K562 (cell line): Measurements from ENCODE around the gene BAZ2A. TPM values are rescaled to one million over a fixed set of nuclear protein-coding genes. Genes with fewer than 3 reads are reported as not detected.

Experiments used
- ATAC-seq: fragments of 200-7000 bp; cut with Tn5 transposase; 3 replicates; pipeline ENCODE4 v1.9.1; 2020; ENCODE audit warnings: moderate library complexity
- BruUV-seq: library from RNA; stranded (reverse); fragments of 400-500 nt; replicated peaks from 2 replicates; lab custom pipeline; 2021; lab: Mats Ljungman, UMichigan
- CTCF ChIA-PET: fragments of 300-600 bp; formaldehyde crosslinking; extraction: SDS; loops from one replicate; lab custom pipeline; 2021; ENCODE audit warnings: low intra/inter-chr PET ratio; lab: Yijun Ruan, JAX
- POLR2A ChIA-PET: fragments of 300-600, 350-650 bp; sonication (Branson Sonifier 250); formaldehyde crosslinking; extraction: SDS; loops from one replicate; lab custom pipeline; 2021; ENCODE audit warnings: antibody characterized with exemption, inconsistent platforms; lab: Yijun Ruan, JAX
- DNase-seq, 4 experiments: peaks; one replicate each; pipeline versions ENCODE4 v3.0.0 to v3.0.0-alpha.2; 2011 to 2018; ENCODE audit warnings: low spot score in 3 of 4, mixed read lengths in 3 of 4; ENCODE audit errors: extremely low read depth in 1 of 4
- FAIRE-seq: peaks from 2 replicates; lab custom pipeline; 2011; peaks lifted over from hg19 to GRCh38; lab: Jason Lieb, UNC
- H2AFZ ChIP-seq: 2 replicates; pipeline ENCODE4 v1.6.0; 2011; ENCODE audit warnings: low read depth, low read length, control low read depth, inconsistent platforms
- H3K27ac ChIP-seq: fragments of 200-600 bp; 3 replicates; pipeline ENCODE4 v1.8.0; 2011; ENCODE audit warnings: low read depth, mild to moderate bottlenecking, control low read depth, inconsistent platforms, low read length, moderate library complexity, mixed read lengths; ENCODE audit errors: extremely low read depth
- H3K27me3 ChIP-seq, 2 experiments: fragments of 300-600 bp in 1 of 2; 2 replicates in 1 of 2; 3 replicates in 1 of 2; pipeline versions ENCODE4 v1.6.0 to v1.8.0; 2011; ENCODE audit warnings: inconsistent platforms in 2 of 2, low read length in 2 of 2, mild to moderate bottlenecking in 1 of 2, mixed read lengths in 1 of 2, moderate library complexity in 1 of 2; ENCODE audit not compliant: control insufficient read depth in 2 of 2, insufficient read depth in 2 of 2
- H3K36me3 ChIP-seq: fragments of 300-600 bp; 3 replicates; pipeline ENCODE4 v1.8.0; 2011; ENCODE audit warnings: mild to moderate bottlenecking, low read length, inconsistent platforms; ENCODE audit not compliant: control insufficient read depth, insufficient read depth
- H3K4me1 ChIP-seq, 2 experiments: fragments of 200-600 bp in 1 of 2; replicated peaks in 1 of 2; 2 replicates in 1 of 2; 3 replicates in 1 of 2; pipeline versions ENCODE4 v1.5.1 to v1.8.0; 2011; ENCODE audit warnings: inconsistent platforms in 2 of 2, low read length in 2 of 2, mild to moderate bottlenecking in 1 of 2, mixed read lengths in 1 of 2, moderate library complexity in 1 of 2; ENCODE audit not compliant: control insufficient read depth in 2 of 2, insufficient read depth in 2 of 2
- H3K4me2 ChIP-seq: 2 replicates; pipeline ENCODE4 v1.6.1; 2011; ENCODE audit warnings: low read length, control low read depth, inconsistent platforms, mixed read lengths; ENCODE audit not compliant: insufficient read depth
- H3K4me3 ChIP-seq: fragments of 200-600 bp; sonication (generic), shearing (Covaris generic); 2 replicates; pipeline ENCODE4 v1.5.1; 2016; ENCODE audit warnings: control low read depth, inconsistent platforms
- H3K79me2 ChIP-seq: fragments of 200-600 bp; 3 replicates; pipeline ENCODE4 v1.8.0; 2011; ENCODE audit warnings: low read length, inconsistent platforms; ENCODE audit not compliant: control insufficient read depth, insufficient read depth
- H3K9ac ChIP-seq, 2 experiments: 2 replicates each; pipeline versions ENCODE4 v1.6.0 to v1.6.1; 2011; ENCODE audit warnings: low read depth in 2 of 2, low read length in 2 of 2, control low read depth in 1 of 2, inconsistent platforms in 1 of 2, mild to moderate bottlenecking in 1 of 2, mixed read lengths in 1 of 2; ENCODE audit not compliant: insufficient read depth in 1 of 2
- H3K9me1 ChIP-seq: one replicate; pipeline ENCODE4 v1.6.0; 2011; ENCODE audit warnings: inconsistent platforms, mild to moderate bottlenecking, low read length, moderate library complexity; ENCODE audit not compliant: control insufficient read depth, insufficient read depth
- H3K9me3 ChIP-seq: replicated peaks from 2 replicates; pipeline ENCODE4 v1.5.1; 2011; ENCODE audit warnings: low read depth, low read length, inconsistent platforms; ENCODE audit not compliant: control insufficient read depth, insufficient read depth
- H4K20me1 ChIP-seq: replicated peaks from 2 replicates; pipeline ENCODE4 v1.6.1; 2011; ENCODE audit warnings: low read length, inconsistent platforms, mixed read lengths; ENCODE audit not compliant: control insufficient read depth, insufficient read depth
- HDGF ChIP-seq: fragments of 450-650 bp; IDR thresholded peaks from 2 replicates; pipeline ENCODE4 v1.6.1; 2016
- HMGN3 ChIP-seq: IDR thresholded peaks from 2 replicates; pipeline ENCODE4 v1.6.1; 2011; ENCODE audit warnings: borderline replicate concordance, low read depth, mild to moderate bottlenecking, mixed read lengths, low read length; ENCODE audit not compliant: insufficient read length; ENCODE audit errors: extremely low read depth
- KAT7 ChIP-seq: sonication (generic); formaldehyde crosslinking; IDR thresholded peaks from 2 replicates; pipeline ENCODE4 v1.8.0; 2022; ENCODE audit warnings: missing genetic modification reagents, mild to moderate bottlenecking, borderline replicate concordance
- MAX ChIP-seq: sonication (generic); formaldehyde crosslinking; IDR thresholded peaks from 2 replicates; pipeline ENCODE4 v1.9.0; 2022; ENCODE audit warnings: mild to moderate bottlenecking, missing genetic modification reagents
- PRDM10 ChIP-seq: fragments of 450-650 bp; IDR thresholded peaks from 2 replicates; pipeline ENCODE4 v1.6.1; 2018; ENCODE audit not compliant: partially characterized antibody
- UBTF ChIP-seq, 2 experiments: IDR thresholded peaks; 2 replicates each; pipeline ENCODE4 v1.6.1; 2012; ENCODE audit warnings: improper control_type of control experiment in 2 of 2, low read depth in 2 of 2, low read length in 2 of 2, borderline replicate concordance in 1 of 2
- VEZF1 ChIP-seq: fragments of 200-800 bp; sonication (Bioruptor generic); IDR thresholded peaks from 2 replicates; pipeline ENCODE4 v1.6.1; 2017; ENCODE audit warnings: missing genetic modification characterization, missing compliant biosample characterization
- YY1 ChIP-seq, 3 experiments: IDR thresholded peaks; 2 replicates each; pipeline ENCODE4 v1.6.1; 2011; ENCODE audit warnings: low read length in 2 of 3, mild to moderate bottlenecking in 2 of 3, moderate library complexity in 2 of 3, borderline replicate concordance in 1 of 3, control low read depth in 1 of 3, low read depth in 1 of 3; ENCODE audit not compliant: insufficient read depth in 3 of 3, insufficient replicate concordance in 2 of 3, control insufficient read depth in 1 of 3, insufficient read length in 1 of 3; ENCODE audit errors: extremely low read depth in 1 of 3
- ZBTB7A ChIP-seq: IDR thresholded peaks from 2 replicates; pipeline ENCODE4 v1.6.1; 2011; ENCODE audit warnings: low read depth, mild to moderate bottlenecking, low read length, moderate library complexity, borderline replicate concordance; ENCODE audit not compliant: control insufficient read depth
- ZNF583 ChIP-seq: fragments of 250-450 bp; sonication (Bioruptor Pico); IDR thresholded peaks from 2 replicates; pipeline ENCODE4 v1.4.0; 2020
- WGBS: fragments of 100-300 bp; shearing (Covaris generic); methylation state at CpG from one replicate; pipeline ENCODE4 v1.1.6; 2016; ENCODE audit warnings: low coverage, mixed read lengths; ENCODE audit not compliant: insufficient coverage; ENCODE audit errors: missing lambda C conversion rate; 5-methylcytosine and 5-hydroxymethylcytosine counted together
- in situ Hi-C: fragments of 300-500 bp; cut with MboI; formaldehyde crosslinking; loops from 4 replicates; pipeline ENCODE4 v1.15.0; 2018; ENCODE audit warnings: inconsistent platforms, mixed read lengths
- intact Hi-C: fragments of 100-400 bp; cut with micrococcal nuclease; formaldehyde crosslinking; loops from 2 replicates; pipeline ENCODE4 v1.14.2; 2022
- polyA plus RNA-seq, 8 experiments: library from polyadenylated mRNA; depleted of rRNA in 4 of 8; stranded (reverse) in 5 of 8; unstranded in 3 of 8; fragments of >200 nt; fragmentation: Nextera tagmentation in 2 of 8; fragmentation: Illumina TruSeq in 1 of 8; extraction: Ambion mirVana in 2 of 8; extraction: Trizol in 1 of 8; gene quantifications; 2 replicates each; pipeline versions ENCODE4 v1.2.1 to v1.2.3, GENCODE V29; 2011 to 2014; ENCODE audit warnings: inconsistent platforms in 1 of 8, missing spikeins in 1 of 8
- total RNA-seq, 7 experiments: library from RNA; depleted of rRNA in 6 of 7; stranded (reverse); fragments of >200 nt in 6 of 7; fragmentation: Illumina TruSeq in 2 of 7; extraction: Trizol in 2 of 7; gene quantifications; 2 replicates each; pipeline versions ENCODE4 v1.2.1 to v1.2.3, GENCODE V29; 2011 to 2021; ENCODE audit warnings: low replicate concordance in 1 of 7

Gene BAZ2A
- total and polyA plus RNA-seq, 9 of the 15 experiments (the other 6 are each of a cell fraction or from before 2014, with no cell fraction given) = 4.5 to 86.4 (median 26.2) TPM

GRCh38 chr12:56634242-56634836 is 4.2 kb upstream of the BAZ2A start:
- H3K79me2 ChIP-seq = peaks cover 66% of the 10 kb centered on the region
- peak overlapping the region; percentile 75 for H2AFZ ChIP-seq
- no peaks in the 10 kb centered on the region for H3K9me3 ChIP-seq
- H3K4me1 ChIP-seq = peaks cover 37 to 47% of the 10 kb centered on the region in 2 experiments
- ATAC-seq (peak; percentile 8), FAIRE-seq (no peak), DNase-seq (peak; percentile 73 to 88 (median 79))
- H3K9ac ChIP-seq = peak overlapping the region; percentile 74 to 94
- peak overlapping the region; percentile 85 for H3K4me3 ChIP-seq
- 2% methylated on average over 24 of the region's 27 CpGs for WGBS
- 0 out of 2 replicates have a peak, but pooled peaks cover under 1% of the 10 kb centered on the region for H4K20me1 ChIP-seq
- intact Hi-C loops = loop anchor here (10.0 kb wide), 3 partner anchors 270 to 450 kb away; partner anchors contain the start of genes APOF, NAB2, STAT2 and ZBTB39
- in situ Hi-C loops = no loop called here
- ChIA-PET CTCF (interaction anchor here (0.6 kb wide), 1 partner anchor 121 kb away, joined by 3 read pairs; no protein-coding TSS in a partner anchor), POLR2A (interaction anchor here (1.1 to 3.4 kb wide), 8 partner anchors 9 to 52 kb away, joined by 3 to 42 read pairs (median 6); partner anchors contain the start of gene ATP5F1B)
- H3K27me3 ChIP-seq = no peaks in the 10 kb centered on the region
- peaks cover 31% of the 10 kb centered on the region for H3K36me3 ChIP-seq
- H3K9me1 ChIP-seq = no peaks in the 10 kb centered on the region
- BruUV-seq = no TSS peak
- peak overlapping the region; percentile 86 for H3K27ac ChIP-seq
- H3K4me2 ChIP-seq = peak overlapping the region; percentile 96
- 0 out of 2 replicates have a peak, but pooled peaks have one; percentile 21 for TF ChIP-seq ZNF583 (CRISPR knock-in tag)
- TF ChIP-seq VEZF1 = peak; percentile 67
- peak in 1 of 3 experiments; percentile 9 for TF ChIP-seq YY1 (IDR thresholded peaks at IDR 0.05; ENCODE audit: borderline replicate concordance in 1 of 3, control insufficient read depth in 1 of 3, extremely low read depth in 1 of 3, insufficient read depth in 3 of 3, insufficient read length in 1 of 3, insufficient replicate concordance in 2 of 3, low read depth in 1 of 3, low read length in 2 of 3)
- TF ChIP-seq KAT7 (CRISPR knock-in tag) = 0 out of 2 replicates have a peak, but pooled peaks have one; percentile 64
- TF ChIP-seq ZBTB7A = peak; percentile 62; the same call in 1 of the 2 replicates
- TF ChIP-seq MAX = 0 out of 2 replicates have a peak, but pooled peaks have one; percentile 10
- 0 out of 2 replicates have a peak, but pooled peaks have one; percentile 78 for TF ChIP-seq HDGF
- TF ChIP-seq HMGN3 = no peak
- TF ChIP-seq UBTF (IDR thresholded peaks at IDR 0.05; ENCODE audit: borderline replicate concordance in 1 of 2, low read depth in 2 of 2, low read length in 2 of 2) = 0 out of 4 replicates have a peak, but pooled peaks of 1 of the 2 experiments have one; percentile 50
- TF ChIP-seq PRDM10 = peak; percentile 35
